GM11168 (cell line): ENCODE data around the gene RNMT.
"Not testable (repeated sequence)": the region's sequence is repeated elsewhere in the genome, so short reads cannot be mapped to it uniquely, and the experiment has no call there.

Experiments
- in situ Hi-C: fragments of 300-500 bp; cut with MboI; formaldehyde crosslinking; loops from one replicate; pipeline ENCODE4 v1.12.0; 2022; ENCODE audit warnings: low sequenced_read_pairs; ENCODE audit not compliant: unreplicated experiment

RNMT gene

GRCh38 chr18:13730481-13730880 is 4.0 kb downstream of the RNMT start:
- in situ Hi-C loops, result no loop called here

GRCh38 chr18:13735681-13736080 is 9.2 kb downstream of the RNMT start:
- in situ Hi-C loops, result no loop called here

GRCh38 chr18:13745696-13746095 is 19.2 kb downstream of the RNMT start:
- in situ Hi-C loops, result no loop called here

GRCh38 chr18:13746633-13747032 is 20.2 kb downstream of the RNMT start:
- in situ Hi-C loops, result no loop called here

- in situ Hi-C loops, result not testable (repeated sequence)
Observed at GRCh38 chr18:13751599-13751998, 25.1 kb downstream of the RNMT start.

DNA sequence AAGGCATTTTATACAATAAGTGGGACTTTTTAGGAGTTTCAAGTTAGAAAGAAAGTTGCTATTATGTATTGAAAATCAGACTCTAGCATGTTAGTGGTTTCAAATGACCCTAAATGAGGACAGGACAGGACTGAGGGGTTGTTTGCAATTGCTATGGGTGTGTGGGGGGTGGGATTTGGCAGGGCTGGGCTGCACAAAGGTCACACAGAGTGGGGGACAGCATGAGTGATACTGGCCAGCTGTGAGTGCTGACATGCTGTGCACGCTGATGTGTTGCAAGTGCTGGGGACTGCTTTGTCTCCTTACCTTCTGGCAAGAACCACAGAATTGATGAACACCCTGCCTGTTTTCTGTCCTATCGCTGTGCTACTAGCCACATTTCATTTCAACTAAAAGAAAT is 29.8 kb downstream of the RNMT start:
- in situ Hi-C loops, result no loop called here

- in situ Hi-C loops, result no loop called here
Observed at GRCh38 chr18:13756671-13757070, 30.2 kb downstream of the RNMT start.

- in situ Hi-C loops, result no loop called here
Observed at GRCh38 chr18:13758622-13759021, 32.1 kb downstream of the RNMT start.

DNA sequence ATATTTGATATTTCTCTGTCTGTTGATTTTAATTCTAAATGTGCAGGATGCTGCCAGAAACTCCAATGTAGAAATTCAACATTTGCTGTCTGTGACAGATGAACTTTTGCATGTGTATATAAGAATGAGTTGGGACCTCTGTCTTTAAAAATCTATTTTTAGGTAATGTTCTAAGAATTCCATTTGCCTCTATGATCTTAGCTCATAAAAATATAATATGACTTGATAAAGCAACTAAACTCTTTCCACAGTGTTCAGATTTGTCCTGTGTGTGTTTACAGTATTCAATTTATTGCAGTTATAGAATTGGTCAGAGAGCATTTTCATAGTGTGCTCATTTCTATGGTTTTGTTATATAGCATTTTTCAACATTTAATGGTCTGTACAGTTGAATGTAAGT is 33.6 kb downstream of the RNMT start:
- in situ Hi-C loops, result no loop called here

DNA sequence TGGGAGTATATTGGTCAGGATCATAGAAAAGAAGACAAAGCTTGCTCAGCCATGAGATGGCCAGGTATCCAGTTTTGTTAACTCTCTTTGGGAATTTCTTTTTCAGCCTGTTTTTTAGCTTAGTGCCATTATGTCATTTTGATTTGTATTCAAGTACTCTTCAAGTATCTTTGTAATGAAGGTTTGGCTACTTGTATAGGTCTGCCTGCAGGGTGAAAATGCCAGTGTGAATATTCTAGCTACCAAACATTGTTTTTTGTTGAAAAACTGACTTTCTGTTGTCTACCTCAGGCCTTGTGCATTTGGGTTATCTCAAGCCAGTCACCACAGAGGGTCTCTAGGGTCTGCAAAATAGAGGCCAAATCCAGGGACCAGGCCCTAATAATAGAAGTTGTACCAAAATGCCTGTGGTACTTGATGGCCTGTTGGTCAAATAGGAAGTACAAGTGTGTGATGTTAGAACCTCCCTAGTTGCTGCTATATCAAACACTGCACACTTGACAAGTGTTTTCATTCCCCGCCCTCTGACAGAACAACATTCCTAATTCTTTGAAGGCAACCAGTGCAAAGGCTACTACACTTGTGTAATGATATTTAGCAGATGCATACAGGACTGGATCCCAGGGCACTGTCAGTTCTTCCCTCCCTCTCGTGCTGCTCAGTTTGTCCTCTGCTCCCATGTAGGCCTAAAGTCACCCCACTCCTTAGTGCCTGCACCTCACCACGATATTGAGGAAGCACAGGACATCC is 36.4 kb downstream of the RNMT start:
- in situ Hi-C loops, result no loop called here

DNA sequence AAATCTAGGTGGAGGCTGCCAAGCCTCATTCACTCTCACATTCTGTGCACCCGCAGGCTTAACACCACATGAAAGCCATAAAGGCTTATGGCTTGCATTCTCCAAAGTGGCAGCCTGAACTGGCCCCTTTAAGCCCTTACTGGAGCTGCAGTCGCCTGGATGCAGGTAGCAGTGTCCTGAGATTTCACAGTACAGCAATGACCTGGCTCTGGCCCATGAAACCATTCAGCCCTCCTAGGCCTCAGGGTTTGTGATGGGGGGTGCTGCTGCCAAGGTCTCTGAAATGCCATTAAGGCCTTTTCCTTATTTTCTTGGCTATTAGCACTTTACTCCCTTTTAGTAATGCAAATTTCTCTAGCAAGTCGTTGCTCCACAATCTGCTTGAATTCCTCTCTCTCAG is 48.6 kb downstream of the RNMT start:
- in situ Hi-C loops, result no loop called here

- in situ Hi-C loops, result no loop called here
Observed at GRCh38 chr18:13791181-13791580, 64.7 kb downstream of the RNMT start.

DNA sequence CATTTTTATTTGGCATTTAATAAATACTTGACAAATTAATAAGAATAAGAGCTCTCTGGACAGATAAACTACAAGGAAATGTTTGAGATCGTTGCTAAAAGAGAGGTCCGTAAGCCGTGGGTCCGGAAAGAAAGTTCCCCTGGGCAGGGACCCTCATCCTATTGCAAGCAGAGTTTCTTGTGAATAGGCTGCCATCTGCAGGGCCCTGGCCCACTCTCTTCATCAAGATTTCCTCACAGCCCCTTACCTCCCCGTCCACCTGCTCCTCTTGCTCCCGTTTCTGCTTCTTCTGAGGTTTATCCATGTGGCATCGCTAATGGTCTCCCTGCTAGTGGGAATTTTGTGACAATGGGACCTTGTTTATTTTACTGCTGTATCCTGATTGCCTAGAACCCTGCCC is 67.3 kb downstream of the RNMT start:
- in situ Hi-C loops, result no loop called here

DNA sequence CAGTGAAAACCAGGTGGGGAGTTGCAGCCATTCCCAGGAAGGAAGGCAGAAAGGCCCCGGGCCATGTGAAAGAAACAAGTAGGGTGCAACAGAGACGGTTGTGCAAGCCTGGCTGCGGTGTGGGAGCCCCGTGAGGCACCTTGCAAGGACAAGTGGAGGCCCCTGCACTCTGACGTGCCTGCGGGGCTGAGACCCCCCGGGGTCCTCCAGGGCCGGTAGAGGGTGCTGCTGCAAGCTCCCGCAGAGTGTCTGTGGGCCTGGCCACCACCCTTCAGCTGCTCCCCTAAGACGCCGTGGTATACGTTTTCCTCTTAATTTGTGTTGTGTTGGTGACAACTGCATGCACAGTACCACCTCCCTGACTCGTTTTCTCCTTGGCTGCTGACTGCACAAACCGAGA is 70.0 kb downstream of the RNMT start:
- in situ Hi-C loops, result no loop called here

- in situ Hi-C loops, result no loop called here
Observed at GRCh38 chr18:13797157-13797611, 70.7 kb downstream of the RNMT start.

DNA sequence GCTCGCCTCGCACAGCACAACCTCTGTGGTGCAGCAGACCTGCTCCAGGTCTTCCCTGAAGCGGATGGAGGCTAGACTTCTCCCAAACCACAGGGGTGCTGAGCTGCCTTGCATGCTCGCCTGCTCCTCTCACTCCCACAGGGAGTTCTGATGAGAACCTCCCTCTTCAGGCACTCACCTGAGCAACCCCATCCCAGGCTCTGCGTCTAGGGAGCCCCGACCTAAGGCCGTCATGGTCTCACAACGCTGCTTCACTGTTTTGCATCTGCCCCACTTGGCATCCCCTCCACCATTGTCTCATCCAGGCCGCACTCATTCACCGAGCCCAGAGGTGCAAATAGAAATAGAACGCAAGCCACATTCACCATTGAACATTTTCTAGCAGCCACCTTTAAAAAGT is 72.9 kb downstream of the RNMT start:
- in situ Hi-C loops, result no loop called here

GRCh38 chr18:13800505-13801259 is 74.2 kb downstream of the RNMT start:
- in situ Hi-C loops, result no loop called here

GRCh38 chr18:13801260-13801601 is 74.8 kb downstream of the RNMT start:
- in situ Hi-C loops, result no loop called here

GRCh38 chr18:13804305-13804704 is 77.8 kb downstream of the RNMT start:
- in situ Hi-C loops, result no loop called here

DNA sequence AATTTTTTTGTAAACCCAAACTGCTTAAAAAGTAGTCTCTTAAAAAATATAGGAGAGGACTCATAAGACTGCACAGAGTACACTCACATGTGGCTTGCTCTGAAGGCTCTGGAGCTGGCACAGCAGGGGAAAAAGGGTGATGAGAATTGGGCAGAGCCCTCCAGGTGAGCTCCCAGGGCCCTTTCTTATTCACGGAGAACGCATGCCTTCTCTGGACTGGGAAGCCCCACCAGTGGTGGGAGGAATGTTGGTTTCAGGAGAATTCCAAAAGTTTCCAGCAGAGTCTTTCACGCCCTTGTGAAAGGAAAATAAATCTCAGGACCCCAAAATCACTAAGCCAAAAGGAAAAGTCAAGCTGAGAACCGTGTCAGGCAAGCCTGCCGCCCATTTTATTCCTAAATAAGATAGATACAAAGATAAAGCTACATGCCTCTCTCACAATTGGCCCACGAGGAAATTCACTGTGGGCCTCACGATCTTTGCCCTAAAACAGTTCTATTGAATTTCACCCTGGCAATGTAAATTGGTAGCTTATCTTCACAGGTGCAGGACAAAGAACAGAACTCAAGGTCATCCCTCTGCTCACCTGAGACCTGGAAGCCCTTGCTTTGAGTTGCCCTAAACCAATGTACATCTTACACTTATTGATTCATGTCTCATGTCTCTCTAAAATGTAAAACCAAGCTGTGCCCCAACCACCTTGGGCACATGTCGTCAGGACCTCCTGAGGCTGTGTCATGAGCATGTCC is 82.0 kb downstream of the RNMT start:
- in situ Hi-C loops, result no loop called here

DNA sequence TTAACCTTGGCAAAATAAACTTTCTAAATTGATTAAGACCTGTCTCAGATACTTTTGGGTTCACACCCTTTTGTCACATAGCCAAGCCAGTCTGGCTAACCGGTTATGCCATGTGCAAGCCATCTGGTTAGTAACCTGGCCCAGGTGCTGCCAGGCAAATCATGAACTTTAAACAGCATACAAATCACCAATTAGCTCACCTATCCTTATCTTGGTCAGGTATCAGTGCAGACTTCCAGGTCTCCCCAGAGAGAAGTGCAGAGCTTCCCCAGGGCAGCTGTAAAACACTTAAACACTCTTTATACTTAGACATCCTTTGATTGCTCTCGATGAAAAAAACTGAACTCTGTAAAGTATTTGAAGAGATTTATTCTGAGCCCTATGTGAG is 82.6 kb downstream of the RNMT start:
- in situ Hi-C loops, result no loop called here
